Measurements from ENCODE around the gene CDON.

Gene CDON

GRCh38 chr11:125923012-125923579, 139.6 kb downstream of the CDON start:
- H3K4me1 ChIP-seq (ENCODE audit: low read depth, poor library complexity, severe bottlenecking), result peaks cover 6% of the 10 kb centered on the region
- H3K27me3 ChIP-seq (ENCODE audit: insufficient read depth, low read depth), result no peaks in the 10 kb centered on the region
- H3K27ac ChIP-seq, result no peak overlapping the region
- no peak overlapping the region for H3K4me2 ChIP-seq
- H3K36me3 ChIP-seq (ENCODE audit: insufficient read depth), result no peaks in the 10 kb centered on the region
- no peak overlapping the region for H2AFZ ChIP-seq (ENCODE audit: low read depth)
- peak; percentile 77 for TF ChIP-seq CTCF (conservative IDR thresholded peaks at IDR 0.05; ENCODE audit: low read depth, low read length)
- no peaks in the 10 kb centered on the region for H4K20me1 ChIP-seq (ENCODE audit: insufficient read depth)
- no peak overlapping the region for H3K9ac ChIP-seq
- no peak overlapping the region for H3K4me3 ChIP-seq (IDR thresholded peaks at IDR 0.05; ENCODE audit: insufficient read depth, low read depth, low read length)
- H3K79me2 ChIP-seq (ENCODE audit: insufficient read depth, low read depth), result no peaks in the 10 kb centered on the region

GRCh38 chr11:125922156-125922555, 140.5 kb downstream of the CDON start:
- no peak for TF ChIP-seq CTCF (conservative IDR thresholded peaks at IDR 0.05; ENCODE audit: low read depth, low read length)
- H3K4me3 ChIP-seq (IDR thresholded peaks at IDR 0.05; ENCODE audit: insufficient read depth, low read depth, low read length), result no peak overlapping the region
- no peaks in the 10 kb centered on the region for H3K79me2 ChIP-seq (ENCODE audit: insufficient read depth, low read depth)
- H3K4me2 ChIP-seq, result no peak overlapping the region
- H3K9ac ChIP-seq, result no peak overlapping the region
- no peaks in the 10 kb centered on the region for H4K20me1 ChIP-seq (ENCODE audit: insufficient read depth)
- no peaks in the 10 kb centered on the region for H3K36me3 ChIP-seq (ENCODE audit: insufficient read depth)
- H2AFZ ChIP-seq (ENCODE audit: low read depth), result no peak overlapping the region
- no peaks in the 10 kb centered on the region for H3K27me3 ChIP-seq (ENCODE audit: insufficient read depth, low read depth)
- H3K27ac ChIP-seq, result no peak overlapping the region
- H3K4me1 ChIP-seq (ENCODE audit: low read depth, poor library complexity, severe bottlenecking), result peaks cover 6% of the 10 kb centered on the region

- no peak for TF ChIP-seq CTCF (conservative IDR thresholded peaks at IDR 0.05; ENCODE audit: low read depth, low read length)
- H3K27me3 ChIP-seq (ENCODE audit: insufficient read depth, low read depth), result no peaks in the 10 kb centered on the region
- no peak overlapping the region for H2AFZ ChIP-seq (ENCODE audit: low read depth)
Observed at GRCh38 chr11:125921042-125921441, 141.6 kb downstream of the CDON start.

DNA sequence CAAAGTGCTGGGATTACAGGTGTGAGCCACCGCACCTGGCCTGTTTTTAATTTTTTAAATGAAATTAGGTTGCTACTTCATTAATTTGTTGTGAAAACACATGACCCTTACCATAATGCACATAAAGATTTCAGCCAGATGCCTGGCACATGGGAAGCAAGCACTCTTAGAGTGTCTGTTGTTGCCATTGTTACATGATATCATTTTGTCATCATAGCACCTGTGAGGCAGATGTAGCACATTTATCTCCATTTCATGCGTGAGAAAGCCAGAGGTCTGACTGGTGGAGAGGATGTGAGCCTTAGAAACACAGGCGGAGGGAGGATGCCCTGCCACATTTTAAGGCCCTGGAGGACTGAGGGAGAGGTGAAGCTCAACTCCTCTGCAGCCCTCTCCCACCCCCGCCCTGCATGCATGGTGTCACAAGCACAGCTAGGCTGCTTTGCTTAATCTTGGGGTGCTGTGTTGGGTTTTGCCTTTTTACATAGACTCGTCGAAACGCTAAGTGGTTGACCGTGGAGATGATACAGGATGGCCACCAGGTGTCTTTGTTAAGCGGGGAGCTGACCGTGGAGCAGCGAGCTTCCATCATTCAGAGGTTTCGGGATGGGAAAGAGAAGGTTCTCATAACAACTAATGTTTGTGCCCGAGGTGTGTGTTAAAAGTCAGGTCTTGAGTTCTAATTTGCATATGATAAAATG, 144.4 kb downstream of the CDON start:
- Histone ChIP-seq H3K4me3 (IDR thresholded peaks at IDR 0.05; ENCODE audit: insufficient read depth, low read depth, low read length) (no peak overlapping the region), H2AFZ (ENCODE audit: low read depth) (no peak overlapping the region), H3K79me2 (ENCODE audit: insufficient read depth, low read depth) (no peaks in the 10 kb centered on the region), H3K27ac (no peak overlapping the region), H3K9ac (no peak overlapping the region), H3K36me3 (ENCODE audit: insufficient read depth) (no peaks in the 10 kb centered on the region), H4K20me1 (ENCODE audit: insufficient read depth) (no peaks in the 10 kb centered on the region), H3K4me2 (no peak overlapping the region), H3K27me3 (ENCODE audit: insufficient read depth, low read depth) (no peaks in the 10 kb centered on the region), H3K4me1 (ENCODE audit: low read depth, poor library complexity, severe bottlenecking) (peaks cover 2% of the 10 kb centered on the region)
- no peak for TF ChIP-seq CTCF (conservative IDR thresholded peaks at IDR 0.05; ENCODE audit: low read depth, low read length)

More at GRCh38 chr11:125921042-125921441, 141.6 kb downstream of the CDON start:
- H4K20me1 ChIP-seq (ENCODE audit: insufficient read depth), result no peaks in the 10 kb centered on the region
- H3K4me1 ChIP-seq (ENCODE audit: low read depth, poor library complexity, severe bottlenecking), result peaks cover 6% of the 10 kb centered on the region
- H3K36me3 ChIP-seq (ENCODE audit: insufficient read depth), result no peaks in the 10 kb centered on the region
- no peak overlapping the region for H3K4me2 ChIP-seq
- no peak overlapping the region for H3K27ac ChIP-seq
- no peak overlapping the region for H3K9ac ChIP-seq
- no peak overlapping the region for H3K4me3 ChIP-seq (IDR thresholded peaks at IDR 0.05; ENCODE audit: insufficient read depth, low read depth, low read length)
- H3K79me2 ChIP-seq (ENCODE audit: insufficient read depth, low read depth), result no peaks in the 10 kb centered on the region
